ENCODE results near the gene CCL25. TPM values are rescaled to one million over a fixed set of nuclear protein-coding genes. Genes with fewer than 3 reads are reported as not detected.

Gene CCL25, protein sequence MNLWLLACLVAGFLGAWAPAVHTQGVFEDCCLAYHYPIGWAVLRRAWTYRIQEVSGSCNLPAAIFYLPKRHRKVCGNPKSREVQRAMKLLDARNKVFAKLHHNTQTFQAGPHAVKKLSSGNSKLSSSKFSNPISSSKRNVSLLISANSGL
- total RNA-seq = not detected in 2 replicates

GRCh38 chr19:8052464-8052859 lies at the start of gene CCL25:
Gene CCL25 (plus strand): TSS chr19:8052760. CDS start chr19:8053050, 290 bp downstream.

GRCh38 chr19:8005534-8006256 lies 46.9 kb upstream of the CCL25 start, which contains the start of gene ELAVL1:
Gene ELAVL1 (minus strand): TSS chr19:8005641. CDS start chr19:7991815, 13,826 bp downstream.

Other genes starting within 250 kb of the CCL25 start
- 11.4 and 11.8 TPM in 2 replicates for gene EVI5L, start 222.5 kb upstream of the CCL25 start, total RNA-seq
- gene PRR36, start 178.4 kb upstream of the CCL25 start, total RNA-seq = not detected in 2 replicates
- gene LRRC8E, start 164.2 kb upstream of the CCL25 start, total RNA-seq = 3.7 and 5.9 TPM in 2 replicates
- 8.6 and 10.8 TPM in 2 replicates for gene MAP2K7, start 148.9 kb upstream of the CCL25 start, total RNA-seq
- gene TGFBR3L, start 137.9 kb upstream of the CCL25 start, total RNA-seq = 1.0 and 6.9 TPM in 2 replicates
- 32.8 and 34.6 TPM in 2 replicates for gene SNAPC2, start 132.4 kb upstream of the CCL25 start, total RNA-seq
- 3.4 and 4.4 TPM in 2 replicates for gene CTXN1, start 126.6 kb upstream of the CCL25 start, total RNA-seq
- 56.2 and 56.8 TPM in 2 replicates for gene TIMM44, start 109.1 kb upstream of the CCL25 start, total RNA-seq
- 42.0 and 57.5 TPM in 2 replicates for gene ELAVL1, start 47.1 kb upstream of the CCL25 start, total RNA-seq
- not detected in 2 replicates for gene FBN3, start 96.8 kb downstream of the CCL25 start, total RNA-seq
- 6.7 and 9.1 TPM in 2 replicates for gene CERS4, start 156.6 kb downstream of the CCL25 start, total RNA-seq